GM18867 (cell line): ENCODE measurements around the gene DEDD2.

ENCODE experiments used
- ATAC-seq: cut with Tn5 transposase; IDR thresholded peaks from one replicate; pipeline ENCODE4 v1.9.1; 2021; ENCODE audit warnings: mild to moderate bottlenecking, moderate library complexity; ENCODE audit not compliant: unreplicated experiment

DEDD2 gene

GRCh38 chr19:42249149-42249750, 31.8 kb upstream of the DEDD2 start:
- ATAC-seq: no peak

GRCh38 chr19:42248270-42249148, 31.0 kb upstream of the DEDD2 start:
- ATAC-seq: no peak

GRCh38 chr19:42247640-42248199, 30.2 kb upstream of the DEDD2 start:
- no peak for ATAC-seq

DNA sequence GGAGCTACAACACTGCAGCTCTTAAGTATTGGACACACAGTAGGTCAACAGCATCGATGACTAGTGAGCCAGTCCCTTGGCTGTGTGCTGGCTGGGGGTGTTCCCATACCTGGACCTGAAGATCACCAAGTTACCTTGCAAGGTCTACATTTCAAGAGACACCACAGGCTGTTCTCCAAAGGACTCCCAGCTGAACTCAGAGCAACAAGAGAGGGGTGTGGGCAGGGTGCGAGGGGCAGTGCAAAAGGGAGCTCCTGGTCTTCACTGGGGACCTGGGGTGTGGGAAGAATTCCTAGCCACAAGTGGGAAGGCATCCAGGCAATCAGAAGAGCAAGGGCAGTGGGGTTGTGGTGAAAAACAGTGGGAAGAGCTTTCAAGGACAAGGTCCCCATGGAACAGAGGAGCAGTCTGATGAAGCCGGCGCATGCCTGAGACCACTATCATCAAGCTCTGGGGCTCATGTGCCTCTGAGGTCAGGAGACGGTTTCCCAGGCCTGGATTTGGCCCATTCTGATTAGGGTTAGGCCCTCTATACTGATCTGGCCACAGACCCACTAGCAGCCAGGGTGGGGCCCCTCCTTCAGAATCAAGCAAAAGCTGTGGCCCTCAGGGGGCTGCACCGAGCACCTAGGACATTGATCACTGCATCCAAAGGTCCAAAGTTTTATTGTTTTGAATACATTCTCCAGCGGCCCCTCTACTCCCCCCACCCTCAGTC, 29.6 kb upstream of the DEDD2 start:
- no peak for ATAC-seq

DNA sequence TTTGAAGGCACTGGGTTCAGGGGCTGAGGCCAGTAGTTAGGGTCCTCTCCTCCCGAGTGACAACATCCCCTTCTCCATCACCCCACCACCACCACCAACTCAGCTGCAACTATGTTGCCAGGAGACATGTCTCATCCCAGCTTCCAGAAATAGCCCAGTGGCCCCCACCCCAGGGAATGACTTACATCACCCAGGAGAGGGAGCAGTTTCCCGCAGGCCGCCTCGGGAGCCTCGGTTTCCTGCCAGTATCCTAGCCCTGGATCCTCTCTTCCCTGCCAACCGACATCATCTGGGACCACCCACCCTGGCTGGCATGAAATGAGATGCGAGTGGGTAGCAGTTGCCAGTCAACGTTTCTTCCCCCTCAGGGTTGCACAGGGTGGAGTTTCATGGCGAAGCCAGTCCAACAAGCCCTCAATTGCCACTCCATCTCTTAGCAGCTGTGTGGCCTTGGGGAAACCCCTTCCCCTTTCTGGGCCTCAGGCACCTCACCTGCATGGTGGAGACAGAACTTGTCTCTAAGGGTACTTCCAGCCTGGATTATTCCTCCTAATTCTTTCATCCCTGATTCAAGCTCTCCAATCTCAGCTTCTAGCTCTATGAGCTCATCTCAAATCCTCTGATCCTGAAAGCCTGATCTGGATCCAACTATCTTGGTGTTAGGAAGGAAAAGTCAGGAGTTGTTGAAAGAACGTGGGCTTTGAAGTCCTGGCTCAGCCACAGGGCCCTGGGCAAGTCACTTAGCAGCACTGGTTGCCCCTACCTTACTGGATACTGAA, 28.9 kb upstream of the DEDD2 start:
- ATAC-seq: no peak

GRCh38 chr19:42245231-42245630, 27.8 kb upstream of the DEDD2 start:
- no peak for ATAC-seq

- ATAC-seq: peak; percentile 33
Measured at GRCh38 chr19:42244347-42245220, 27.1 kb upstream of the DEDD2 start.

DNA sequence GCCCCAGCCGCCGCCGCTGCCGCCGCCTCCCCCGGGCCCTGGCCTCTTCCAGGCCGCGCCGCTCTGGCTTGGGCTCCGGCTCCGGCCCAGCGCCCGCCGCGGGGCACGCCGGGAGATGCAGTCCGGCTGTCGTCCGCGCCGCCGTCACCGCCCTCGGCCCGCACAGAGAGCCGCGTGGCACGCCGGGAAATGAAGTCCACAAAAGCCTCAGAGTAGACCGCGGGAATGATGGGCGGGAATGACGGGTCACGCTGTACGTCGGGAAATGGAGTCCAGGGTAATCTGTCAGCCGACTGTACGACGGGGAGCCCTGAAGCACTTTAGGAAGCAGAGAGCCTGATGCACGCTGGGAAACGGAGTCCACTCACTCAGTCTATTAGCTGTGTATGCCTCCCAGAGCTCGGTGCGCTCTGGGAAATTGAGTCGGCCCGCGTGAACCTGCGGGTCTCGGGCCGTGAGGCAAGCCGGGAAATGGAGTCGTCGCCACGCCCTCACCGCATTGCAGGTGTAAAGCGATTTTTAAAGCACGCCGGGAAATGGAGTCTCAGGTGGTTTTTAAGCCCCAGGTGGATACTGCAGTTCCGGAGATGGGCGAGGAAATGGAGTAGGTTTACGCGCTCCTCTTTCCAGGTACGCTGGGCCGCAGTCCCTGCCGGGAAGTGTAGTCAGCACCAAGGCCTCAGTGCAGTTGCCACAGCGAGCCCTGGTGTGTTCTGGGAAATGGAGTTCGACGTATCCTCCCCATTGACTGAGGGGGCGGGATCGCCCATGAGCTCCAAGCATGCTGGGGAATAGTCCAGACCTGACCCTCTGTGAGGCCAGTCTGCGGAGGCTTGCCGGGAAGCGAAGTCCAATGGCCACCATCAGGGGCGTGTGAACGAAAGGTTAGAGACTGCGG, 25.3 kb upstream of the DEDD2 start, which contains the start of gene GSK3A:
Gene GSK3A (minus strand): TSS at position 91 of the 898 bp plus-strand sequence. CDS start 137 bp downstream, outside the sequence.
- peak; percentile 64 for ATAC-seq

DNA sequence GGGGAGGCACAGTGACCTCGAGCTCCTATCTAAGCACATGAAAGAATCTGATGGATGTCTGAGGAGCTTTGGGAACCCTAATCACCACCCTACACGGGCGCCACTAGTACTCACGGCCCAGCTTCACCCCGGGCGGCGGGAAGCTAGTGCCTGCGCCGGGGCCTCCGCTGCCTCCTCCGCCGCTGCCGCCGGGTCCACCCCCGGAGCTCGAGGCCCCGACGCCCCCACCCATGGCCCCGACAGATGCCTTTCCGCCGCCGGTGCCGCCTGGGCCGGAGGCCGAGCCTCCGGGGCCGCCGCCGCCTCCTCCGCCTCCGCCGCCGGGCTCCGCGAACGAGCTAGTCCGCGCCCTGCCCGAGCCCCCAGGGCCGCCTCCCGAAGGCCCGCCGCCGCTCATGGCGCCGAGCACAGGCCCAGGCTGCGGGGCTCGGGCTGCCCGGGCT, 24.6 kb upstream of the DEDD2 start:
- ATAC-seq: peak; percentile 4

DNA sequence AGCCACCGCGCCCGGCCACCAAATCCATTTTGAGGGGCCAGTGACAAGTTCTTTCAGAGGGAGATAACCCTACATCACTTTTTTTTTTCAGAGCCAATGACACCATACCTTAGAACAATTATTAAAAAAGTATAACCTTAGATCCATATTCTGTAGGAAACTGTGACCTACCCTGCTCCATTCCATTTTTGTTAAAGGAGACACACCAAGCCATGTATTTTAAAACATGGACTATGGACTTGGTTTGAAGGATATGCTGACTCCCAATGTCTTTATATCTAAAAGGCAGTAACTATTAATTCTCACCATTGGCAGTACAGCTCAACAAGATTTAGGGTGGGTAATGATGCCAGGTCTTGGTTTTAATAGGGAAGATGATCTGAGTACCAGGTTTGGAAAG, 23.8 kb upstream of the DEDD2 start:
- ATAC-seq: no peak

DNA sequence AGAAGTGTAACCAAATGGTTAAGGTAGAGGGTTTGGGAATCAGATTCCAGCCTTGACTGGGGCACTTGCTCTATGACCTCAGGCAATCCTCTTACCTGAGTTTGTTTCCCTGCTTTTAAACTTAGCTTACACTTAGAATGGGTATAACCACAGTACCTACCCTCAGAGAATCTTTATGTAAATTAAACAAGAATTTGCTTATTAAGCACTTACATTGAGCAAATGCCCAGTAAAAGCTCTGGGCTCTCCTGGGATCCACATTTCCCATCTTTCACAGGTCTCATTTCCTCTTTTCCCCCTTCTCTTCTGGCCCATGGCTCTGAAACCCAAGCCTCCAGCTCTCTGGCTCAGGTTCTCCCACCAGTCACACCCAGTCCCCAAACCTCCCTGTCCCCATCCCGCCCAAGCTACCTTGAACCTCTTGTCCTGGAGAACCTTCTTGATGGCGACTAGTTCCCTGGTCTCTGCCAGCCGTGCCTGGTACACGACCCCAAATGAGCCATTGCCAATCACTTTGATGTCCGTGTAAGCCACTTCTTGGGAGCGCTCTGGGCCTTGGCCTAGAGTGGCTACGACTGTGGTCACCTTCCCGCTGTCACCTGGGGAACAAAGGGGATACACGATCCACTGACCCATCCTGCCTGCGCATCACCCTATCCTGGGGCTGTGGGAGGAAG, 22.2 kb upstream of the DEDD2 start:
- no peak for ATAC-seq

GRCh38 chr19:42235181-42235580, 17.7 kb upstream of the DEDD2 start:
- ATAC-seq: no peak

GRCh38 chr19:42234364-42234763, 16.9 kb upstream of the DEDD2 start:
- no peak for ATAC-seq

GRCh38 chr19:42233678-42234292, 16.3 kb upstream of the DEDD2 start:
- ATAC-seq: no peak

GRCh38 chr19:42233106-42233505, 15.6 kb upstream of the DEDD2 start:
- ATAC-seq: no peak

- no peak for ATAC-seq
Measured at GRCh38 chr19:42232435-42232834, 15.0 kb upstream of the DEDD2 start.

DNA sequence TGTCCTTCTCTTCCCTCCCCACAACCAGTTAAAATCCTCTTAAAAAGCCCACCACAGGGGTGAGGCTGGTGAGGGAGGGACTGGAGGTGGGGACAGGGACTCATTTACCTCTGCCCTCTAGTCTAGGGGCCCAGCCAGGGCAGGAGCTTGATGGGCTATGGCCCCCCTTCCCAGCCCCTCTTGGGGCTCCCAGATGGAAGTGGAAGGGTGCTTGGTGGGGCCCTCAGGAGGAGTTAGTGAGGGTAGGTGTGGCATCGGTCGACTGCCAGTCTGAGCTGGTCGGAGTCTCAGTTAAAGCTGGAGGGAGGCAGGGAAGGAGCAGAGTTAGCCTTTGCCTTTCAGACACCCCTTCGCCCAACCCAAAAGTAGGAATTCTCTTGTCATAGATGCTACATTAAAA, 13.1 kb upstream of the DEDD2 start:
- no peak for ATAC-seq
